GM06990 (cell line): ENCODE data around the gene RIMS3.

ENCODE experiments used
- DNase-seq: peaks from one replicate; pipeline ENCODE4 v3.0.0-alpha.2; 2011; ENCODE audit not compliant: insufficient read length; ENCODE audit errors: extremely low read depth
- H3K27me3 ChIP-seq: replicated peaks from 2 replicates; pipeline ENCODE4 v1.6.0; 2011; ENCODE audit warnings: low read length; ENCODE audit not compliant: control insufficient read depth, insufficient read depth
- H3K36me3 ChIP-seq: 2 replicates; pipeline ENCODE4 v1.5.1; 2011; ENCODE audit warnings: low read length; ENCODE audit not compliant: control insufficient read depth, insufficient read depth
- H3K4me3 ChIP-seq: replicated peaks from 2 replicates; pipeline ENCODE4 v1.5.1; 2011; ENCODE audit warnings: low read depth, mild to moderate bottlenecking, control low read depth, low read length
- CTCF ChIP-seq: IDR thresholded peaks from 2 replicates; pipeline ENCODE4 v1.5.1; 2011; ENCODE audit warnings: low read length, control low read depth, mild to moderate bottlenecking, inconsistent platforms; ENCODE audit not compliant: insufficient read depth, poor library complexity, severe bottlenecking

Gene RIMS3

DNA sequence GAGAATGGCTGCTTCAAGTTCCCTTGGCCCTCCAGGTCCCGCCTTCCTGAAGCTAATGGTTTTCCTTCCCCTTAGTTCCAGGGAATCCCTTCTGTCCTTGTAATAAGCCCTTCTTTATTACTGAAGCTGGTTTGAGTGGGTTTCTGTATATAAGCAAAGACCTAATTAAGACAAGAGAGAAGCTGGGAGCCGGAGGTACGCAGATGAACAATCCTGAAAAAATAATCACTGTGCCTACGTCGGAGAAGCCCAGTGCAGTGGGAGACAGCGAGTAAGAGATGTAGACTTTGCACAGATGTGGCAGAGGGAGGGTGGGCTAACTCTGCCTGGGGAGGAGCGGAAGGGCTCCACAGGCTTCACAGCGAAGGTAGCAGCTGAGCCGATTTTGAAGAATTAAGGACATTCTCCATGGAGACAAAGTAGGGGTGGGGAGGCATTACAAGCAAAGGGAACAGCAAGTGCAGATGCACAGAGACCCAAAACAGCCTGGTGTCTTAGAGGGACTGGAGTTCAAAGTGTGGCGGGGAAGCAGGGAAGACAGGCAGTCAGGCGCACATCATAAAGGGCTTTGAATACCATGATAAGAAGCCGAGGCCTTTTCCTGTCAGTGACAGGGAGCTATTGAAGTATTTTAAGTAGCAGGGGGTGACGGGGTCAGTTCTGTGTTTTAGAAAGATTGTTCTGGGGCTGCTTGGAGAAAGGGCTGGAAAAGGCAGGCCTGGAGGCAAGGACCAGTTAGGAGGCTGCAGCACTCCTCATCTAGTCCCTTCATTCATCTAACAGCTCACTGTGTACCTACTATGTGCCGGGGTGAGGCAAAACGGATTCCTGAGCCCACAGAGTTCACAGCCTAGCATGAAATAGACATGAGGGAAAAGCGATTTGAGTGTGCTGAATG, 6.5 kb downstream of the RIMS3 start:
- no peak for DNase-seq
- Histone ChIP-seq H3K36me3 (no peaks in the 10 kb centered on the region), H3K4me3 (no peak overlapping the region), H3K27me3 (no peaks in the 10 kb centered on the region; the same call in 1 of the 2 replicates)
- no peak for TF ChIP-seq CTCF

DNA sequence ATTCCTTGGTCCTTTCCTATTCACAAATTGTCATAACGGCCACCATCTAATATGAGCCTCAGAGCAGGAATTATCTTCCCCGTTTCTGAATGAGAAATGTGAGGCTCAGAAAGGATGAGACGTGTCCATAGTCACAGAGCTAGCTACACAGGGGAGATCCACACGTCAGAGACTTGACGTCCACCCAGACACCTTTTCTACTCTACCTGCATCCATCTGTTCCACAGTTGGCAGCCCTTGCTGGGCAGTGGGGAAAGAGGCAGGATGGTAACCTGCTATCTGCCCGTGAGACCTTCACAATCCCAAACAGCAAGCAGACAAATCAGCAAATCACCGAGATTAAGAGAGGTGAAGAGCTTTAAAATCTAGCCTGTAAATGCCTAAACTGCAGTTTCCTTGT, 8.4 kb downstream of the RIMS3 start:
- Histone ChIP-seq H3K4me3 (no peak overlapping the region), H3K27me3 (no peaks in the 10 kb centered on the region; the same call in 1 of the 2 replicates), H3K36me3 (no peaks in the 10 kb centered on the region)
- no peak for DNase-seq
- no peak for TF ChIP-seq CTCF

DNA sequence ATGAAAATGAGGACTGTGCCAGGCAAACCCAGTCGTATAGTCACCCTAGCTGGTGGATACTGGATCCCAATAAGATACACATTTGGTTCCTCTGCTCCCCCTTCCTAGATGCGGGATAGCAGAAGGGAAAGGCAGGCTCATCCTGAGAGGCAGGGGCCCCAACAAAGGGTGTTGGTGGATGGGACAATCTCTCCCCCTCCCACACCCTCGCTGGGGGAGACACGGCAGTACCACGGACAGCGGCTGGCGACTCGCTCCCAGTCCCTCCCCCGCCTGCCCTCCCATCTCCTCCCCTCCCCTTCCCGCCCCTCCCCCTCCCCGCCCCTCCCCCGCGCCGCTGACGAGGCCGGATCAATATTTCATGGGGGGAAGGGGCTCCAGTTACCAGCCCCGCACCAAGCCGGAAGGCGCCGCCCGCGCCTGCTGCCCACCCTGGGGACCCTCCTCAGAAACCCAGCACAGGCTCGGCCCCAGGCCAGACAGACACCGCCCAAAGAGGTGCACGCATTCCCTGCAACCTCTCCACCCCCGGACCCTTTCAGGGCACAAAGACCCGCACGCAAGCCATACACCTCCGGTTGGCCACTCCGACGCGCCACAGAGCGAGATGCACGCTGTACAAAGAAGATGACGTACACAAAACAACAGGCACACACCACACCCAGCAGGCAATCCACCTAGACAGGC, 11.5 kb downstream of the RIMS3 start:
- TF ChIP-seq CTCF = no peak
- H3K27me3 ChIP-seq = no peaks in the 10 kb centered on the region
- no peaks in the 10 kb centered on the region for H3K36me3 ChIP-seq
- no peak for DNase-seq
- no peak overlapping the region for H3K4me3 ChIP-seq

DNA sequence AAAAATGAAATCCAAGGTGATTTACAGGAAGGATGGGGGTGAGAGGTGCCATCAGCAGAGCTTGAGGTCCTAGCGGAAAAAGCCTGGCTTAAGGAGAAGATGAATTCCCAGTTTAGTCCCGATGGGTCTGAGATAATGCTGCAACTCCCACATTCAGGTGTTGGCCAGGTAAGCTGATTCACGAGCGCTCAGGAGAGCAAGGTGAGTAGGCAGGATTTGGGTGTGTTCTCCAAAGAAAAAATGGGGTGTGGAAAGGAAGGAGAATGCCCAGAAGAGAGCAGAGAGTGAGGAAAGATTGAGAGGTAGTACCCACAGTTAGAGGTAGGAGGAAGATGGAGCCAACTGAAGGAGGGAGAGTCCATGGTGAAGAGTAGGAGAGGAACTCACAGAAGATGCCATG, 12.5 kb downstream of the RIMS3 start:
- TF ChIP-seq CTCF = no peak
- Histone ChIP-seq H3K36me3 (no peaks in the 10 kb centered on the region), H3K4me3 (no peak overlapping the region), H3K27me3 (no peaks in the 10 kb centered on the region)
- no peak for DNase-seq

GRCh38 chr1:40652468-40652867, 13.0 kb downstream of the RIMS3 start:
- no peak for DNase-seq
- no peak for TF ChIP-seq CTCF
- Histone ChIP-seq H3K4me3 (no peak overlapping the region), H3K36me3 (no peaks in the 10 kb centered on the region), H3K27me3 (no peaks in the 10 kb centered on the region)
